ENCODE data around the gene RNF17.

The RNF17 gene

DNA sequence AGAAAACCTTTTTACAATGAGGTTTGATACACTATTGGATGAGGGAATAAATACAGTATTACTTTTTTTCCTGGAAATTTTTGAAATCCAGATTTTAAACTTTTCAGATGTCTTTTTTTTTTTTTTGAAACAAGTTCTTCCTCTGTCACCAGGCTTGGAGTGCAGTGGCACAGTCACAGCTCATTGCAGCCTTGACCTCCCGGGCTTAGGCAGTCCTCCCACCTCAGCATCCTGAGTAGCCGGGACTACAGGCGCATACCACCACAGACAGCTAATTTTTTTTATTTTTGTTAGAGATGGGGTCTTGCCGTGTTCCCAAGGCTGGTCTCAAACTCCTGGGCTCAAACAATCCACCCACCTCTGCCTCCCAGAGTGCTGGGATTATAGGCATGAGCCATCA, 96.8 kb downstream of the RNF17 start:
- no peak for DNase-seq

DNA sequence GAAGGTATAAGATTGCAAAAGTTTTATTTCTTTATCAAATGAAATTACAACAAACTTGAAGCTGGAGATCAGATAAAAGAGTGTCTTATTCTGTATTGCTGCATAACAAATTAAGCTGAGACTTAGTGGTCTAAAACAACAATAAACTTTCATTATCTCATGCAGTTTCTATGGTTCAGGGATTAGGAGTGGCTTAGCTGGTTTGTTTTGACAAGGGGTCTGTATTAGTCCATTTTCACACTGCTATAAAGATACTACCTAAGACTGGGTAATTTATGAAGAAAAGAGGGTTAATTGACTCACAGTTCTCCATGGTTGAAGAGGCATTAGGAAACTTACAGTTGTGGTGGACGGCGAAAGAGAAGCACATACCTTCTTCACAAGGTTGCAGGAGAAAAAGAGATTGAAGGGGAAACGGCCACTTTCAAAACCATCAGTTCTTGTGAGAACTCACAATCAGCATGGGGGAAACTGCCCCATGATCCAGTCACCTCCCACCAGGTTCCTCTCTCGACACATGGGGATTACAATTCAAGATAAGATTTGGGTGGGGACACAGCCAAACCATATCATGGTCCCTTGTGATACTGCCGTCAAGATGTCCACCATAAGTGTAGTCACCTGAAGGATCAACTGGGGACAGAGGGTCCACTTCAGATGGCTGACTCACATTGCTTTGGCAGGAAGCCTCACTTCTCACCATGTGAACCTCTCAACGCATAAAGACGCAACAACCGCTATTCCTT, 97.8 kb downstream of the RNF17 start:
- DNase-seq = no peak

- no peak for DNase-seq
Observed at GRCh38 chr13:24863748-24864540, 100.0 kb downstream of the RNF17 start.

DNA sequence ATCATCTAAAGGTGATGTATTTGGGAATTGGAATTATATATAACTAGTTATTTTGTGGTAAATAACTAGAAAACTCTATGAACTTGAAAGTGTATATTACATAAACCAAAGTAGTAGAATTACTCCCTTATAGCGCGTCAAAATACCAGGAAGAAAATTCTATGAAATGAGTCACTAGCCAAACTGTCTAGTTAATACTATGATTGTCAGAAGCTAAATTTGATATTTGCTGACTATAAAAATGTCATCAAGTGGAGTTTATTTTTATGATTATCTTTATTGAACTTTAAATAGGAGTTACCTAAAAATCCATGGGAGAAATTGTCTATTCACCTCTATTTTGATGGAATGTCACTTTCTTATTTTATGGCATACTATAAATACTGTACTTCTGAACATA, 100.6 kb downstream of the RNF17 start:
- DNase-seq = no peak

- no peak for DNase-seq
Observed at GRCh38 chr13:24865163-24865953, 101.4 kb downstream of the RNF17 start.

DNA sequence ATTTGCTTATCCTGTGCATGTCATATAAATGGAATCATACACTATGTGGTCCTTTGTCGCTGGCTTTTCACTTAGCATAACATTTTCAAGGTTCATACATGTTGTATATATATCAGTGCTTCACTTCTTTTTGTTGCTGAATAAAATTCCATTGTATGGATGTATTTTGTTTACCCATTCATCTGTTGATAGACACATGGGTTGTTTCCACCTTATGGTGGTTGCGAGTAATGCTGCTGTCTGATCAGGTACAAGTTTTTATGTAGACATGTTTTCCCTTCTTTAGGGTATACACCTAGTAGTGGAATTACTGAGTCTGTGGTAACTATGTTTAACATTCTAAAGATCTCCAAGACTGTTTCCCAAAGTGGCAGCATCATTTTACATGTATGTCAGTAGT, 102.5 kb downstream of the RNF17 start:
- no peak for DNase-seq

DNA sequence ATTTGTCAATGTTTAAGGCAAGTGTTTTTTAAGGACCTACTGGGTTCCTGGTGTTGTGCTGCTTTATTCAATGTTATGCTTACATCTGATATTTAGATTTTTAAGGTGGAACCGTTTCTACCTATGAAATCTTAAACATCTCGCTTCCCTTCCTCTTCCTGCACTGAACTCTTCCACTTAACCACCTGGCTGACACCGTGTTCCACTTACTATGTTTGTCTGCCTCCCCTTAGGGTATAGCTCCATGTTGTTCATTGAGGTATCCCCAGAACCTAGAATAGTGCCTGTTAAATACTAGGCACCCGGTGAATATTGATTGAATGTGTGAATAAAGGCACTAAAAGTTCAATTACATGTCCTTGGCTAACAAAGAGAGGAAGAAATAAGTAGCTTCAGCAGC, 104.9 kb downstream of the RNF17 start:
- DNase-seq = no peak

DNA sequence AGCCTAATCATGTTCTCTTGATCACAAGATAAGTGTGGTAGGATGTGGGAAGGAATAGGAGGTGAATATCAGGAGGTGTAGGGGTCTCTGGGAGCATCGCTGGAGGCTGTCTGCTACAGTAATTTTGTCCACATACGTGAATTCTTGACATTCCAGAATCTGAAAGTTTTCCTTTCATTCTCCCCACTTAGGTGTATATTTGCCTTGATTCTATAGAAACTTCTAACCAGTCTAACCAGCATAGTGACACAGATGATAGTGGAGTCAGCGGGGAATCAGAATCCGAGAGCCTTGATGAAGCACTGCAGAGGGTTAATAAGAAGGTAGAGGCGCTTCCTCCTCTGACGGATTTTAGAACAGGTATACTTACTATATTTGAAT, 106.4 kb downstream of the RNF17 start:
- no peak for DNase-seq

GRCh38 chr13:24875566-24875965, 111.6 kb downstream of the RNF17 start:
- no peak for DNase-seq

DNA sequence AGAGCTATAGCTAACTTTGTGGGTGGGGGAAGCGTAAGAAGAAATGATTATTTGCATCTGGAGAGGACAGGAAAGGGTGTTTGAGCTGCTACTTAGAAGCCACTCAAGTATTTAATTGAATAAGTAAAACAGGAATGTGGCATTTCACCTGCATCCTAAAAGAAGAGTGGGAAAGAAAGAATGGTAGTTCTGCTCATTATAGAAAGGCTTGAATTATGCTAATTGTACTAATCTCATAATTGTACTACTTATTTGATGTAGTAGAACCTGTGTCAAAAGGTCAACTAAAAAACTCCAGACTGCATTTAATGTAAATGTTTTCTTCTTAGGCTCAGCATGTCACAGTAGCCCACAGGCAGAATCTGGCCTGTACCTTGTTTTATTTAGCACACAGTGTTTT, 113.6 kb downstream of the RNF17 start:
- DNase-seq = no peak

GRCh38 chr13:24878340-24878739, 114.4 kb downstream of the RNF17 start:
- no peak for DNase-seq

DNA sequence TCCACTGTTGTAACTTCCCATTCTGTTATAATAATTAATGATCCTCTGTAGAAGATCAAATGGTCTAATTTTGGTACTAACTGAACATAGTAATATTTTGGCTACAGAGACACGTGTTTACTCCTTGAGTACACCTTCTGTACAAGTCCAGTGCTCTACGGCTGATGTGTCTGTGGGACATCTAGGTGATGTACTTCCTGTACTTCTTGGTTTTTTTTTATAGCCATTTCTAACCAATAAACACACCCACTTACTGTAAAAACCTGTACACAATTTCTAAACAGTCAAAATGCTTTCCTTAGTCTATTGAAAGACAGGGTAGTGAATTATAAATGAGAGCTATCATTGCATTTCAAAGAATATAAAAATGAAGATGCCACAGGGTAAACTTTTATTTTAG, 118.7 kb downstream of the RNF17 start:
- no peak for DNase-seq

DNA sequence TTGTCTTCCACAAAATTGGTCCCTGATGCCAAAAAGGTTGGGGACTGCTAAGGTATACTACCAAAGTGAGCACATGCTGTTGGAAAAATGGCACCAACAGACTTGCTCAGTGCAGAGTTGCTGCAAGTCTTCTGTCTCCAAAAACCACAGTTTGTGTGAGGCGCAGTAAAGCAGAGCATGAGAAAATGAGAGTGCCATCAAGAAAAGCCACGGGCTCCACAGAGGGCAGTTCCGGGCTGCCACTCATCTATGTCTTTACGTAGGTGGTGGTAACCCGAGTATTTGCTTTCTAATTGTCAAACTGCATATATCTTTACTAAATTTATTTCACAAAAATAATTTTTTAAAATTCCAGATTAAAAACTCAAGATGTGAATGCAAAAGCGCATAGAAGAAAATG, 123.8 kb downstream of the RNF17 start:
- no peak for DNase-seq

- no peak for DNase-seq
Observed at GRCh38 chr13:24888291-24888931, 124.4 kb downstream of the RNF17 start.

DNA sequence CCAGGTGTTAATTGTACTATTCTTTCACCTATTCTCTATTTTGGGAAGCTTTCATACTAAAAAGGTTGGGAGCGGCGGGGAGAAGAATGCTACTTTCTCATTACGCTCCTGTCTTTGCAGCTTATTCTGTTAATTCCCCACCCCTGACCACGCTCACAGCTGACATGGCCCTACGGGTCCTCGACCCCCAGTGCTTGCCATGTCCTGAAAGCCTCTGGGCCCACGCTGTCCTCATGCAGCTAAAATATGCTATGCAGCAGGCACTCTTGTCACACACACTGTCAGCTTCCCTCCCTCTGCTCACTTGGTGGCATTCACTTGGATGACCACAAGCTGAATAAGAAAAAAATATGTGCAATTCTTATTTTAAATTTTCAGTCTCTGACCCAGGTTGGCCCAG, 126.3 kb downstream of the RNF17 start:
- no peak for DNase-seq

GRCh38 chr13:24891476-24892108, 127.6 kb downstream of the RNF17 start:
- no peak for DNase-seq

GRCh38 chr13:24892829-24893228, 128.9 kb downstream of the RNF17 start:
- DNase-seq = no peak

DNA sequence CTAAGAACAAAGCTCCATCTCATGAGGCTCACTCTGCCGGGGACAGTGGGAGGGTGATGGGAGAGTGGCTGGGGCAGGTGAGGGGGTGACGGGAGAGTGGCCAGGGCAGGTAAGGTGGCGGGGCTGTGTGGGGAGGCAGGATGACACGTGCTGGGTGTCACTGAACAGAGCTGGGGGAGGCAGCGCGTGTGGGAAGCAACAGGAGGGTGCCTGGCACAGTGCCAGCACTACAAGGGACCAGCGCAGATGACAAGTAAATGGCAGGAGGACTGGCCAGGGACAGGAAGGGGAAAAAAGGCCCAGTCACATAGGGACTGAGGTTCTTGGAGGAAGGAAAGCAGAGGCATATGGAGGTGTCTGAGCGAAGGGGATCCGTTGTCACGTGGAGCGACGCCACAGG, 129.9 kb downstream of the RNF17 start:
- DNase-seq = no peak

GRCh38 chr13:24894277-24894971, 130.5 kb downstream of the RNF17 start:
- DNase-seq = no peak

DNA sequence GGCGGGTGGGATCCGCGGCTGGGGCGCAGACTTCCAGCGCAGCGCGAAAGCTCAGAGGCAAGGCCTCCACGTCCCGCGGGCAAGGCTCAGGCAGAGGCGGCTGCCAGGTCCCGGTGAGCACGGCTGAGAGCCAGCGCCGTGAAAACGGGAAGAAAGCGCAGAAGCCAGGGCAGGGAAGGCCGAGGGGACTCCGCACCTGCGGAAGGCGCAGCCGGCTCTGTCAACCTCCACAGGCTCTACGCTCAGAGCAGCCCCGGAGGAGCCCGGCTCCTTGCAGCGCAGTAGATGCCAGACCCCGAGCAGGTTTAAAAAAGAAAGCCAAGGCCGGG, 131.0 kb downstream of the RNF17 start:
- no peak for DNase-seq

DNA sequence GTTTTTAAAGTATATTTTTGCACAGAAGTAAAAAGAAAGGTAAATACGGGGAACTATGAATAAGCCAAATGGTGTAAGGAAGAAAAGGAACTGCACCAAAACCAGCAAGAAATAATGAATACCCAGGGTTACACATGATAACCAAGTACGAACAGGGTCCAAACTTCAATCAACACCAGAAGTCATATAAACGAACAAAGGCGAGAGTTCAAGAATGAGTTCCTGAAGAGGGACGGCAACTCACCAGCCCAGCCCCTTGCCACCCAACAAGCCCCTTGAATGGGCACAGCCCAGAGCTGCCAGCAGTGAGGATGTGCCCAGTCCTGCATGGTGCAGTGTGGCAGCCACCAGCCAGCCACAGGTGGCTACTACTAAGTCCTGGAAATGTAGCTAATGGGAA, 132.1 kb downstream of the RNF17 start:
- DNase-seq = no peak

DNA sequence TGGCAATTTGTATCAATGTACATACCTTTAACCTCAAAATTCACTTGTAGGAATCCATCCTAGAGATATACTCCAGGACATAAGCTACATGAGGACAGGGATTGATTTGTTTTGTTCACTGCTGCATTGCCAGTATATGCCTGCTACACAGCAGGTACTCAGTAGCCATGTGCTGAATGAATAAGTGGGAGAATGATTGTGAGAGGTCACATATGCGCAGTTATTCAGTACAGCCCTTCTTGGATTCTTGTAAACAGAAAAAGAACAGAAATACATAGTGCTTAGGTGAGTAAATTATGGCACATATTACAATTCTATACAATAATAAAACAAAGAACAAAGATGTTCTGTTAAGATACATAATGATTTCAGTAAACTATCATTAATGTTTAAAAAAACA, 133.3 kb downstream of the RNF17 start:
- DNase-seq = no peak
